ENCODE data around the gene KIRREL1.

DNA sequence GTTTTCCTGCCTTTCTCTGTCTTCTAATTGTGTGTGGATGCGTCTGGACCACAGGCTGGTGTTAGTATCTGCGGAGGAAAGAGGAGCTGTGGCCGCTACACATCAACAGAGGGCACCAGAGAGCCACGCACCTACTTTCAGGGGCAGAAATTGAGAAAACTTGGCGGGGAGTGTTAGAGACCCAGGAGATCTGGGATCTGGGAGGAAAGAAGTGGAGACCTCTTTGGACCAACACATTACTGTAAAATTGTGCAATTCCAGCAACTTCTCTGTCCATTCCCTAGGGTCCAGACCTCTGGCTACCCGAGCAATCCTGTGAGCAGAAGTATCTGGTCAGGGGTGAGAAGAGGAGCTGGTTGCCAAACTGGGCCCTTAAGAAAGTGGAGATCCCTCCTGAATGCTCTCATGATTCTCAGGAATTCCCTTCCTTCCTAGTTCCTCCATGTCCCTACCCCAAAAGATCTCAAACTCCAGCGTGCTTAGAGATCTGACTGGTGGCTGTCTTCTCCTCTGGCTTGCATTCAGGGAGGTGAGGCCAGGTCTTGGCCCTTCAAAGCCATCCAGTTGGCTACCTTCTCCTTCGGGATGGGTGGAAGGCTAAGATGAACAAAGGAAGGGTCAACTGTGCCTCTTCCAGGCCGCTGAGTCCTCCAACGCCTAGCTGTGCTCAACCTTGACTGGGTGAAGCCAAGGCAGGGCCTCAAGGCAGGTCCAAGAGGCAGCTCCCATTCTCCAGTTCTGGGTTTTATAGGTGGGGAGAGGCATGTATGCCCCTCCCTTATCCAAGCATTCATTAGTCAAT is 1.2 kb upstream of the KIRREL1 start:
- TF ChIP-seq YY1 (IDR thresholded peaks at IDR 0.05; ENCODE audit: low read depth), result no peak
- TF ChIP-seq, protein P1, sequence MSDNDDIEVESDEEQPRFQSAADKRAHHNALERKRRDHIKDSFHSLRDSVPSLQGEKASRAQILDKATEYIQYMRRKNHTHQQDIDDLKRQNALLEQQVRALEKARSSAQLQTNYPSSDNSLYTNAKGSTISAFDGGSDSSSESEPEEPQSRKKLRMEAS (IDR thresholded peaks at IDR 0.05), result no peak
- no peak for TF ChIP-seq EGR1 (IDR thresholded peaks at IDR 0.05)
- TF ChIP-seq RAD21 (IDR thresholded peaks at IDR 0.05; ENCODE audit: low read depth), result peak; percentile 99
- no peak for TF ChIP-seq EP300 (IDR thresholded peaks at IDR 0.05; ENCODE audit: borderline replicate concordance)
- TF ChIP-seq CREB1 (IDR thresholded peaks at IDR 0.05; ENCODE audit: low read depth), result no peak
- TF ChIP-seq TAF1 (IDR thresholded peaks at IDR 0.05; ENCODE audit: low read depth), result no peak
- TF ChIP-seq, protein P2, sequence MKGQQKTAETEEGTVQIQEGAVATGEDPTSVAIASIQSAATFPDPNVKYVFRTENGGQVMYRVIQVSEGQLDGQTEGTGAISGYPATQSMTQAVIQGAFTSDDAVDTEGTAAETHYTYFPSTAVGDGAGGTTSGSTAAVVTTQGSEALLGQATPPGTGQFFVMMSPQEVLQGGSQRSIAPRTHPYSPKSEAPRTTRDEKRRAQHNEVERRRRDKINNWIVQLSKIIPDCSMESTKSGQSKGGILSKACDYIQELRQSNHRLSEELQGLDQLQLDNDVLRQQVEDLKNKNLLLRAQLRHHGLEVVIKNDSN (IDR thresholded peaks at IDR 0.05), result no peak
- TF ChIP-seq NFIC (IDR thresholded peaks at IDR 0.05), result no peak
- no peak for TF ChIP-seq CEBPB (IDR thresholded peaks at IDR 0.05)
- no peak for TF ChIP-seq REST (IDR thresholded peaks at IDR 0.05; ENCODE audit: low read depth)
